ENCODE results near the gene EFHC1. TPM values are rescaled to one million over a fixed set of nuclear protein-coding genes. Genes with fewer than 3 reads are reported as not detected.

The EFHC1 gene
- total and polyA plus RNA-seq, 4 donors = 15.7 to 81.7 (median 35.5) TPM

DNA sequence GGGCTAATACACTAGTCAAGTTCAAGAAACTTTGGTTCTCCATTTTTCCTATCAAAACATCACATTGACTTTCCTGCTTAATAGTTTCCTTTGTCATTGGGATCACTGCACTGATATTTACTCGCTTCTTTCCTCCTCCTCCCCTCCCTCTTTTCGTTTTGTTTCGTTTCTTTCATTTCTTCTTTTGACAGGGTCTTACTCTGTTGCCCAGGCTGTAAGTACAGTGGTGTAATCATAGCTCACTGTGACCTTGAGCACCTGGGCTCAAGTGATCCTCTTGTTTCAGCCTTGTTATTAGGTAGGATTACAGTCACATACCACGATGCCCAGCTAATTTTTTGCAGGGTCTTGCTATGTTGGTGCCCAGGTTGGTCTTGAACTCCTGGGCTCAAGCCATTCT lies 45.9 kb upstream of the EFHC1 start:
- WGBS, 2 donors = 92 to 95% methylated on average over 4 of the region's 4 CpGs
- H3K27me3 ChIP-seq (ENCODE audit: control insufficient read depth in 3 of 3, insufficient read depth in 3 of 3, low read length in 2 of 3) = no peaks in the 10 kb centered on the region
- no peak overlapping the region for H3K4me3 ChIP-seq
- no peaks in the 10 kb centered on the region for H3K36me3 ChIP-seq (ENCODE audit: control insufficient read depth in 4 of 4, insufficient read depth in 4 of 4, low read length in 4 of 4)
- no peak overlapping the region for H3K9ac ChIP-seq (ENCODE audit: insufficient read depth in 1 of 2, low read length in 2 of 2)
- H3K27ac ChIP-seq (ENCODE audit: low read depth in 1 of 2, low read length in 1 of 2) = no peak overlapping the region
- no peak for TF ChIP-seq CTCF (IDR thresholded peaks at IDR 0.05; ENCODE audit: control extremely low read depth, extremely low read depth)
- DNase-seq (no peak), ATAC-seq (ENCODE audit: insufficient read depth, low FRiP score) (no peak)
- no peaks in the 10 kb centered on the region for H3K9me3 ChIP-seq (ENCODE audit: control insufficient read depth in 4 of 4, insufficient read depth in 3 of 4, low read length in 3 of 4)
- H3K4me1 ChIP-seq (ENCODE audit: control insufficient read depth in 5 of 5, insufficient read depth in 5 of 5, low read length in 5 of 5) = peaks cover 0 to 12% (median 9%) of the 10 kb centered on the region in 5 donors

DNA sequence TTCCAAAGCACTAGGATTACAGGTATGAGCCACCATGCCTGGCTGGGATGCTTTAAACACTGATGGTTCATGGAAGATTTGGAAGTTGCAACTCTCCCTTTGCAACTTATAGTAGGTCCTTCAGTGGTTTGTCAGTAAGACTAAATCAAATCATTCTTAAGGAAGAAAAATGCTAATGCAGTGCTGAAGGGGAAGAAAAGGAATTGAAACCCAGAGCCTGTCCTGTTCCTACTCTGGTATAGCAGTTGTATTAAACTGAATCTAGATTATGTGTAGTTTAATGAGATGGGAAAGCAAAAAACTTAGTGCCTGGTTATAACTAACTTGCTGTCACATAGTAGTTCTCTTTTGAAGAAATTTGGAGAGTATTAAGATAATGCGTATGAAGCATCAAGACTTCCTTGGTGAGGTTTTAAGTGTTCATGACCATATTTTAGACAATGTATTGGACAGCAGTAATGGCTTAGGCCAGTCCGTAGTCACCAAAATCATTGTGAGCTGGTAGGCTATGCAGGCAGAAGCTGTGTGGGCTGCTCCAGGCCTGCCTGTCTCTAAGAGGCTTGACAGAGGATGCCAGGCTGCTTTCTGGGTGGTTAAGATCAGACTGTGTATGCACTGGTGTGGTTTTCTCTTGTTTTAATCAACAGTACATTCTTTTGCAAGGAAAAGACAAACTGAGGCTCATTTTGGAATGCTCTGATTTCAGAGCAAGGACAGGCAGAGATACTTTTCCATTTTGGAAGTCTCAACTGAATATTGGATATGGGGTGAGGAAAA lies 44.2 kb upstream of the EFHC1 start:
- no peaks in the 10 kb centered on the region for H3K9me3 ChIP-seq (ENCODE audit: control insufficient read depth in 4 of 4, insufficient read depth in 3 of 4, low read length in 3 of 4)
- H3K27ac ChIP-seq (ENCODE audit: low read depth in 1 of 2, low read length in 1 of 2) = no peak overlapping the region
- no peak for TF ChIP-seq CTCF (IDR thresholded peaks at IDR 0.05; ENCODE audit: control extremely low read depth, extremely low read depth)
- WGBS, 2 donors = 93 to 95% methylated on average over 2 of the region's 2 CpGs
- no peak for ATAC-seq (ENCODE audit: insufficient read depth, low FRiP score)
- no peaks in the 10 kb centered on the region for H3K36me3 ChIP-seq (ENCODE audit: control insufficient read depth in 4 of 4, insufficient read depth in 4 of 4, low read length in 4 of 4)
- no peak overlapping the region for H3K9ac ChIP-seq (ENCODE audit: insufficient read depth in 1 of 2, low read length in 2 of 2)
- H3K4me3 ChIP-seq = no peak overlapping the region
- H3K4me1 ChIP-seq (ENCODE audit: control insufficient read depth in 5 of 5, insufficient read depth in 5 of 5, low read length in 5 of 5) = peaks cover 0 to 12% (median 9%) of the 10 kb centered on the region in 5 donors
- H3K27me3 ChIP-seq (ENCODE audit: control insufficient read depth in 3 of 3, insufficient read depth in 3 of 3, low read length in 2 of 3) = no peaks in the 10 kb centered on the region
- no peak for DNase-seq

DNA sequence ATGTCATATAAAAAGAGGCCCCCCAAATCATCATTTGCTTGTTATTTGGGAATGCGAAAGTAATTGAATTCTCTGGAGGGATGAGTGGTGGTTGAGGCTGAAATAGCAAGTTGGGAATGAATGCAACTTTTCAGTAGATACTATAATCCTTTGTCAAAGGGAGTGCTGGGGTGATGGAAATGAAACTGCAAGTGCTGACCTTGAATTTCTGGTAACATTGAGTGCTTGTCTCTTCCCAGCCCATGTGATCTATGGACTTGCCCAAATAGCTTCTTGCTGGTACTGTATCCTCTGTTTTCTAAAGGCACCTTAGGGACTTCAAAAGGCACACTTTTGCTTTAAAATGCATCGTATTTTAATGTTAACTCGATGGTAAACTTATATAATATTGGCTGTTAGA lies 43.4 kb upstream of the EFHC1 start:
- Histone ChIP-seq H3K27ac (ENCODE audit: low read depth in 1 of 2, low read length in 1 of 2) (no peak overlapping the region), H3K27me3 (ENCODE audit: control insufficient read depth in 3 of 3, insufficient read depth in 3 of 3, low read length in 2 of 3) (no peaks in the 10 kb centered on the region), H3K4me3 (no peak overlapping the region), H3K4me1 (ENCODE audit: control insufficient read depth in 5 of 5, insufficient read depth in 5 of 5, low read length in 5 of 5) (peaks cover 0 to 9% (median 7%) of the 10 kb centered on the region in 5 donors), H3K9ac (ENCODE audit: insufficient read depth in 1 of 2, low read length in 2 of 2) (no peak overlapping the region), H3K9me3 (ENCODE audit: control insufficient read depth in 4 of 4, insufficient read depth in 3 of 4, low read length in 3 of 4) (no peaks in the 10 kb centered on the region), H3K36me3 (ENCODE audit: control insufficient read depth in 4 of 4, insufficient read depth in 4 of 4, low read length in 4 of 4) (no peaks in the 10 kb centered on the region)
- ATAC-seq (ENCODE audit: insufficient read depth, low FRiP score) (no peak), DNase-seq (no peak)
- WGBS, 2 donors = 95% methylated on average over 3 of the region's 3 CpGs
- TF ChIP-seq CTCF (IDR thresholded peaks at IDR 0.05; ENCODE audit: control extremely low read depth, extremely low read depth) = no peak

Data from lung (tissue), 12 donors.